ENCODE measurements around the gene SETX.

Gene SETX

GRCh38 chr9:132240841-132241482 lies 113.8 kb downstream of the SETX start:
- peak overlapping the region; percentile 42 for H3K4me3 ChIP-seq (ENCODE audit: low read depth, low read length)
- DNase-seq (ENCODE audit: low read depth) = peak; percentile 15
- no peak for TF ChIP-seq CTCF (IDR thresholded peaks at IDR 0.05; ENCODE audit: low read depth, low read length, missing control alignments)
- in situ Hi-C loops (cut with HindIII; ENCODE audit: low sequenced_read_pairs) = no loop called here

- TF ChIP-seq CTCF (IDR thresholded peaks at IDR 0.05; ENCODE audit: low read depth, low read length, missing control alignments) = no peak
- DNase-seq (ENCODE audit: low read depth) = no peak
- H3K4me3 ChIP-seq (ENCODE audit: low read depth, low read length) = no peak overlapping the region
- in situ Hi-C loops (cut with HindIII; ENCODE audit: low sequenced_read_pairs) = loop anchor here (5.0 to 10.0 kb wide), 2 partner anchors 88 to 465 kb away; no protein-coding TSS in a partner anchor
These were observed 114.6 kb downstream of the SETX start for GRCh38 chr9:132239999-132240840.

- no peak overlapping the region for H3K4me3 ChIP-seq (ENCODE audit: low read depth, low read length)
- in situ Hi-C loops (cut with HindIII; ENCODE audit: low sequenced_read_pairs) = loop anchor here (5.0 to 10.0 kb wide), 2 partner anchors 87 to 465 kb away; no protein-coding TSS in a partner anchor
- DNase-seq (ENCODE audit: low read depth) = no peak
- no peak for TF ChIP-seq CTCF (IDR thresholded peaks at IDR 0.05; ENCODE audit: low read depth, low read length, missing control alignments)
These were observed 115.3 kb downstream of the SETX start for GRCh38 chr9:132239518-132239917.

GRCh38 chr9:132238992-132239391 lies 115.8 kb downstream of the SETX start:
- H3K4me3 ChIP-seq (ENCODE audit: low read depth, low read length) = no peak overlapping the region

GRCh38 chr9:132238026-132238972 lies 116.5 kb downstream of the SETX start:
- TF ChIP-seq CTCF (IDR thresholded peaks at IDR 0.05; ENCODE audit: low read depth, low read length, missing control alignments) = no peak
- H3K4me3 ChIP-seq (ENCODE audit: low read depth, low read length) = no peak overlapping the region
- in situ Hi-C loops (cut with HindIII; ENCODE audit: low sequenced_read_pairs) = loop anchor here (5.0 to 10.0 kb wide), 2 partner anchors 86 to 463 kb away; no protein-coding TSS in a partner anchor
- no peak for DNase-seq (ENCODE audit: low read depth)

More at GRCh38 chr9:132238992-132239391, 115.8 kb downstream of the SETX start:
- DNase-seq (ENCODE audit: low read depth) = no peak
- TF ChIP-seq CTCF (IDR thresholded peaks at IDR 0.05; ENCODE audit: low read depth, low read length, missing control alignments) = no peak
- in situ Hi-C loops (cut with HindIII; ENCODE audit: low sequenced_read_pairs) = loop anchor here (5.0 to 10.0 kb wide), 2 partner anchors 87 to 464 kb away; no protein-coding TSS in a partner anchor

- no peak overlapping the region for H3K4me3 ChIP-seq (ENCODE audit: low read depth, low read length)
- in situ Hi-C loops (cut with HindIII; ENCODE audit: low sequenced_read_pairs) = loop anchor here (5.0 to 10.0 kb wide), 2 partner anchors 85 to 463 kb away; no protein-coding TSS in a partner anchor
- no peak for TF ChIP-seq CTCF (IDR thresholded peaks at IDR 0.05; ENCODE audit: low read depth, low read length, missing control alignments)
- no peak for DNase-seq (ENCODE audit: low read depth)
These were observed 117.3 kb downstream of the SETX start for GRCh38 chr9:132237481-132237880.
